GM18520 (cell line): ENCODE measurements around the gene ZNF593OS.

Experiments
- ATAC-seq: cut with Tn5 transposase; IDR thresholded peaks from one replicate; pipeline ENCODE4 v1.9.1; 2021; ENCODE audit not compliant: unreplicated experiment

The ZNF593OS gene

GRCh38 chr1:26171084-26172072 is at the start of gene ZNF593OS:
ZNF593OS (minus strand) TSS chr1:26171832; CDS start chr1:26171661, 171 bp downstream.
- ATAC-seq, result no peak

DNA sequence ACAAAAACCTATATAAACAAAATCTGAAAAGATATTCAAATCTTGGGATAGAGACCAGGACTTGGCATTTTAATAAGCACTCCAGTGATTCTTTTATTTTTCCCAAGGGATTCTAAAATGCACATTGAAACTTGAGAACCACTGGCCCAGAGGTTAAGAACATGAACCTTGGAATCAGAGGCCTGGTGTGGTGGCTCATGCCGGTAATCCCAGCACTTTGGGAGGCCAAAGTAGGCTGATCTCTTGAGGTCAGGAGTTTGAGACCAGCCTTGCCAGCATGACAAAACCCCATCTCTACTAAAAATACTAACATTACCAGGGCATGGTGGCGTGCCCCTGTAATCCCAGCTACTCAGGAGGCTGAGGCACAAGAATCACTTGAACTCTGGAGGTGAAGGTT is 49.5 kb upstream of the ZNF593OS start:
- ATAC-seq, result no peak

DNA sequence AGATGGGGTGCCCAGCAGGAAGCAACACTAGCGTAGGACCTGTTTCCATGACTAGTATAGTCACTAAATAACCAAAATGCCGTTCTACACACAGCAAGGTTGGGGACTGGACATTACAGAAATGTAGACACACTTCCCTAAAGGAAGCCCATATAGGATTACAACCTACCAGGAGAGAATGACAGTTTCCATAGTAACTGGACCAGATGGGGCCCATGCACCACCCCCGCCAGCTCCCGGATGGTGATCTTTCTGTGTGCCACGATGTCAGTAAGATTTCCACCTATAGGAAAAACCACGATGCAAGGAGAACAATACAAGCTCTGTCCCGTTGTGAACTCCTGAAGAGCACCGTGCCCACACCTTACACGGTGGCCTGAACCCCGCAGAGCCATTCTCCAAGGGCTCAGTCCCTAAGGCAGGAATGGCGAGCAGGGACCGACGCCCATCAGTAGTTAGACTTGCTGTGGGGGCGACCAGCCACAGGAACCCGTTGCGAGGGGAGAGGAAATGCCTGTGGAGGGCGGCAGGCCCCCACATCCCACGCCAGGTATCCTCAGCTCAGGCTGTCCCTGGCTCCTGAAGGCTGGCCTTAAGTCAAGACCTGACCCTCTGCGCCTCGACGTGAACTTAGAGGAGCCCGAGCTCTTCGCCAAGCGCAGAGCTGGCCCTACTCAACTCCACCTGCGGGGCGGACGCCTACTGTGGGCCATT is 48.7 kb upstream of the ZNF593OS start:
- ATAC-seq, result no peak

GRCh38 chr1:26218906-26219494 is 47.4 kb upstream of the ZNF593OS start:
- no peak for ATAC-seq

- no peak for ATAC-seq
These were observed 43.6 kb upstream of the ZNF593OS start for GRCh38 chr1:26215246-26215645.

DNA sequence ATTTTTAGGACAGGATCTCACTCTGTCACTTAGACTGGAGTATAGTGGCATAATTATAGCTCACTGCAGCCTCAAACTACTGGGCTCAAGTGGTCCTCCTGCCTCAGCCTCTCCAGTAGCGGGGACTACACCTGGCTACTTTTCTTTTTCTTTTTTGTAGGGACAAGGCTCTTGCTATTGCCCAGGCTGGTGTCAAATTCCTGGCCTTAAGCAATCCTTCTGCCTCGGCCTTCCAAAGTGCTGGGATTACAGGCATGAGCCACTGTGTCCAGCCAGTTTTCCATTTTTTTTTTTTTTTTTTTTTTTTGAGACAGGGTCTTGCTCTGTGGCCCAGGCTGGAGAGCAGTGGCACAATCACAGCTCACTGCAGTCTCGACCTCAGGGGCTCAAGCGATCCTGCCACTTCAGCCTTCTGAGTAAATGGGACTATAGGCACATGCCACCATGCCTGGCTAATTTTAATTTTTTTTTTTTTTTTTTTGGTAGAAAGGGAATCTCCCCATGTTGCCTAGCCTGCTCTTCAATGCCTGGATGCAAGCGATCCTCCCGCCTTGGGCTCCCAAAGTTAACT is 41.8 kb upstream of the ZNF593OS start:
- no peak for ATAC-seq

DNA sequence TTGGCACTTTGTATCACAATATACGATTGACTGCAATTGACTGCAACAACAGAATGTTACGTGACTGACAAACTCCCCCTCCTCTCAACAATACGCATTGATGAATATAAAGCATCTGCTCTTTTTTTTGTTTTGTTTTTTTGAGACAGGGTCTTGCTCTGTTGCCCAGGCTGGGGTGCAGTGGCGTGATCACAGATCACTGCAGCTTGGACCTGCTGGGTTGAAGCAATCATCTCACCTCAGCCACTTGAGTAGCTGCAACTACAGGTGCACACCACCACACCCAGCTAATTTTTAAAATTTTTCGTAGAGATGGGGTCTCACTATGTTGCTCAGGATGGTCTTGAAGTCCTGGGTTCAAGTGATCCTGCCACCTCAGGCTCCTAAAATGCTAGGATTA is 41.1 kb upstream of the ZNF593OS start:
- ATAC-seq, result no peak

- ATAC-seq, result no peak
These were observed 38.7 kb upstream of the ZNF593OS start for GRCh38 chr1:26210147-26210870.

GRCh38 chr1:26203642-26204318 is 32.1 kb upstream of the ZNF593OS start:
- no peak for ATAC-seq

GRCh38 chr1:26200413-26200812 is 28.8 kb upstream of the ZNF593OS start:
- ATAC-seq, result no peak

- ATAC-seq, result no peak
These were observed 26.2 kb upstream of the ZNF593OS start for GRCh38 chr1:26197813-26198212.

DNA sequence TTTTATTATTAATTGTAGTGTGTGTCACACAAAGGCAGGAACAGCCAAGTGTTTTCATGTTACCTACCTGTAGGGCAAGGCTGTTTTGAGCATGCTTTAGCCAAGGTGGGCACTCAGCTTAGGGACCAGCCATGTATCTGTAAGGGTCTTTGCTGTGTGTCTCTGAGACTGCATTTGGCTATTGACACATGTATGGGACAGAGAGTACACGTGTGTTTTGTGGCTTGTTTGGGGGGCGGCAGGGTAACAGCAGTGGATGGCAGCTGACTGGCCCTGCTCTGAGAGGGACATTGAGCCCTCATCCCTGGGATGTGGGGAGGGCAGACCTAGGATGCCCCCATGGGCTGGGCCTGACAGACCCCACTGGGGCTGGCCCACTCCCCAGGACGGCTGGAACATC is 25.7 kb upstream of the ZNF593OS start:
- no peak for ATAC-seq

DNA sequence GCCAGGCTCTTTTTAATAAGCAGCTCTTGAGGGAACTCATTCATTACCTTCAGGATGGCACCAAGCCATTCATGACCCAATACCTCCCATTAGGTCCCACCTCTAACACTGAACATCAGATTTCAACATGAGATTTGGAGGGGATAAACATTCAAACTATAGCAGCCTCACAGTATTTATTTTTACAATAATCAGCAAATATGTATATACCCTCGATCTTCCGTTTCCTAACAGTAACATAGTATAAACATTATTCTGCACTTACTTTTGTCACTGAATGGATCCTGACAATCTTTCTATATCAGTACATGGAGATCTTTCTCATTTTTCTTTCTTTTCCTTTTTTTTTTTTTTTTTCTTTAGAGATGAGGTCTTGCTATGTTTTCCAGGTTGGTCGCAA is 24.2 kb upstream of the ZNF593OS start:
- ATAC-seq, result no peak

DNA sequence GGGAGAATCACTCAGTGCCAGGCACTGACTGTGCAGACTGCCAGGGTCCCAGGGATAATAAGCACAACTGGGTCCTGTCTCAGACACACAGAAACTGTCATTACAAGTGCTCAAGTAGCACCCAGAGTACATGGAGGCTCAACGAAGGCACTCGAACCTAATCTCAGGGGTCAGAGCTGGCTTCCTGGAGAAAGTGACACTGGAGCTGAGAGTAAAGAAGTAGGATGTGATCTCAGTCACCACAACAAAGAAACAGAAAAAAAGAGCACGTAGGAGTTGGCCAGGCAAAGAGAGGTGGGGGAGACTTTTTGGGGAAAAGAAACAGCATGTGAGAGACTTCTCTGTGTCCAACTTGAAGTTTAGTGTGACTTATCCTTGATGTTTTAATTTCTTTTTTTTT is 20.1 kb upstream of the ZNF593OS start:
- no peak for ATAC-seq

DNA sequence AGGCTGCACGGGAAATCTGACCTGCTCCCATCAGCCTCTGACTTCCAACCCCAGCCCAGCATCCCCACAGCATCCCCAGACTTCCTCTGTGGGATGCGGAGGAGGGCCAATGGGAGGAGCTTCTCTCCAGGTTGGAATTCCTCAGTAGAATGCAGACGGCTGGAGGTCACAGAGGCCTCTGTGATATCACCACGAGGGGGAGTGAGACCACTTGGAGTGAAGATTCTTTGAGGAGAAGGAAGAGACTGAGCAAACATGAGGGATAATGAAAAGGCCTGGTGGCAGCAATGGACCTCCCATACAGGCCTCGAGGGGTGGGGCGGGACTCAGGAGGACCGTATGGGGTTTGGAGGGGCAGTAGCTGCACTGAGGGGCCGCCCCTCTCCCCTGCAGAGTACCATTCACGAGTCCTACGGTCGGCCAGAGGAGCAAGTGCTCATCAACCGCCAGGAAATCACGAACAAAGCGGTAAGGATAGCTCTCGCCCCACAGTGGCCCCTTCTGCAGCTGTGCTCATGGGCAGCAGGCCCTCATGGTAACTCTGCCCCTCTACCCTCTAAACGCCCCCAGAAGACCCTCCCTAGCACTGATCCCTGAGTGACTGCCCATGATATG is 18.8 kb upstream of the ZNF593OS start, which contains the start of gene CATSPER4:
CATSPER4 (plus strand) TSS at position 230 of the 615 bp plus-strand sequence; CDS start at position 256, 26 bp downstream.
- no peak for ATAC-seq

DNA sequence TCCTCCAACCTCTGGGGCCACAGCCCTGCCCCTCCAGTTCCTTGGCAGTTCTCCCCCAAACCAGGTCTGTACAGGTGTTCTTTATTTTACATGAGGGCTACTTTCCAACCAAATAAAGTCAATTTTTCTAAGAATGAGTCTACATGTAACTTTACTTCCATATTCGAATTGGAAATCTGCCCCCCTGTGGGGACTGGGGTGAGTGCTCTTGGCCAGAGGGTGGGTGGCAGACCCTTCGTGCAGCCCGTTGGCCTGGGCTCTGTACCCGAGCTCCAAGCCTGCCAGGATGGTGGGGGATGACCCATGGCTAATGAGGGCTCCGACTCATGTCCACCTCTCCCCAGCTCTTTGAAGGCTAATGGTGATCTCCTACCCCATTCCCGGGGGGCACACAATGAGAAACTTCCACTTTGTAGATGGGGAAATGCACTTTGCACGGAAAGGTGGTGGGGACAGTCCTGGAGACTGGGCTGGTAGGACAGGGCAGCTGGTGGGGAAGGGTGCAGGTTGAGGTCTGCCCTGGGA is 18.2 kb upstream of the ZNF593OS start:
- ATAC-seq, result no peak

GRCh38 chr1:26189331-26189730 is 17.7 kb upstream of the ZNF593OS start:
- ATAC-seq, result no peak

DNA sequence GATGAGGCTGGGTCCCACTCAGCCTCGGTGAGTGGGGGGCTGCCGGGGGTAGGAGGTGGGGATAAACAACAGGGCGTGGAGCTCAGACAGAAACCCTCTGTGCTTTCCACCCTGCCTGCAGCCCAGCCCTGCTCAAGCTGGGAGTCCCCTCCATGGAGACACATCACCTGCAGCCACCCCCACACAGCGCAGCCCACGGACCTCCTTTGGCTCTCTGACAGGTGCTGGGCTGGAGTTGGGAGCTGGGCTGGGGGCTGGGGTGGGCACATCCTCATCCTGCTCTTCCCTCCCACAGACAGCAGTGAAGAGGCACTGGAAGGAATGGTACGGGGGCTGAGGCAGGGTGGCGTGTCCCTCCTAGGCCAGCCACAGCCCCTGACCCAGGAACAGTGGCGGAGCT is 16.8 kb upstream of the ZNF593OS start:
- no peak for ATAC-seq

DNA sequence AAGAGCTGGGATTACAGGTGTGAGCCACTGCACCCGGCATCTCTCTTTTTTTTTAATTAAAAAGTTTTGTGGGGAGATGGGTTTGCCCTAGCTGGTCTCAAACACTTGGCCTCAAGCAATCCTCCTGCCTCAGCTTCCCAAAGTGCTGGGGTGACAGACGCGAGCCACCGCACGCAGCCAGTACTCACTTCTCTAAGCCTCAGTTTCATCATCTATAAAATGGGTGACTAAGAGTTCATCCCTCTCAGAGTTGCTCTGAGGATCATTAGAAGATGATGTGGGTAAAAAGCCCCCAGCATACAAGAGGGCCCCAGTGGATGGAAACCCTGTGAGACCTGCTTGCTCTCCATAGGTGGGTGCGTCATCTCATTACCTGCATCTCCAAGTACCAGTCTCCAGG is 16.2 kb upstream of the ZNF593OS start:
- no peak for ATAC-seq
